ENCODE data around the gene GNL1. TPM values are rescaled to one million over a fixed set of nuclear protein-coding genes. Genes with fewer than 3 reads are reported as not detected.

The GNL1 gene
- total and polyA plus RNA-seq, 10 of the 15 experiments (the other 5 are each of a cell fraction or from before 2014, with no cell fraction given), result 0.18 to 64.5 (median 45.5) TPM

DNA sequence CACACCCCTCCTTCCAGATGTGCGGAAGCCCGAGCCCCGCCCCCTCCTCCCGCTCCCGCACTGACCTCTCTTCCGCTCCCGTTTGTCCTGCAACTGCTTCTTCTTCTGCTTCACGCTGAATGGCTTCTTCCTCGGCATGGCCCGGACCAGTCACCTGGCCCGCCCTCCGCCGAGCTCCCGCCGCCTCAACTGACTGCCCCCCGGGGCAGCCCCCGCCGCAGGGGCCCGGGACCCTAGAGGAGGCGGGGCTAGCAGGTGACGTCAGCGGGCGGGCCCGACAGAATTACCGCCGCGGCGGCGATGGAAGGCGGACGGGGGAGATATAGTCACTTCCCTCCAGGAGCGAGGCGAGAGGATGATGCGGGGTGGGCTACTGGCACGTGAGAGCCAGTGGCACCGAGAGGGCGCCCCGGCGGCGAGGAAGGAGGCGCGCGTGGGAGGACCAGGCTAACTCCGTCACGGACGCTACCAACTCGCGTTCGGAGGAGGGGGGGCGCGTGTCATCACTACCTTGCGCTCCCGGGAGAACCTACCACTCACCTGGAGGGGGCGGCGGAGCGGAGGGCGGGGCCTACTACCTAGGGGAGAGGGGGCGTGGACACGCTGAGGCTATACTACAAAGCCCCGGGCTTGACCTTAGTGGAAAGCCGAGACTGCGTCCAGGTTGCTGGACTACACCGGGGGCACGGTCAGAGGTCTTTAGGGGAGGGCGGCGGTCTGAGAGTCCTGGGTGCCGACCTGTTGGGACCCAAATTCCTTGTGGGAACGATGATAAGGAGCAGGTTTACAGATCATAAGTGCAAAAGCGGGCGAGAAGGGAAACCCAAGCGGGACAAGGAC, at the start of gene GNL1 (continued):
- TF ChIP-seq ATF7 (IDR thresholded peaks at IDR 0.05; ENCODE audit: low read depth) (peak; percentile 99), EED (IDR thresholded peaks at IDR 0.05; ENCODE audit: low read depth) (0 out of 2 replicates have a peak, but pooled peaks have one; percentile 33), YBX1 (IDR thresholded peaks at IDR 0.05) (no peak), NR2F1 (conservative IDR thresholded peaks at IDR 0.05) (peak; percentile 100), SP1 (IDR thresholded peaks at IDR 0.05; ENCODE audit: low read depth, low read length) (peak; percentile 68), ETV6 (conservative IDR thresholded peaks at IDR 0.05 in 1 of 2, IDR thresholded peaks at IDR 0.05 in 1 of 2; ENCODE audit: borderline replicate concordance in 1 of 2, low read depth in 1 of 2) (no peak), SREBF2 (IDR thresholded peaks at IDR 0.05; ENCODE audit: low read length) (no peak), GATAD2B (conservative IDR thresholded peaks at IDR 0.05; ENCODE audit: low read depth) (peak; percentile 36; the same call in 1 of the 2 replicates), SIX5 (IDR thresholded peaks at IDR 0.05; ENCODE audit: low read depth, low read length, severe bottlenecking) (peak; percentile 57), SUZ12 (IDR thresholded peaks at IDR 0.05; ENCODE audit: unreplicated experiment) (no peak), SMAD1 (IDR thresholded peaks at IDR 0.05; ENCODE audit: low read depth, partially characterized antibody) (no peak), MYC (IDR thresholded peaks at IDR 0.05; ENCODE audit: insufficient read depth, insufficient read length, insufficient replicate concordance, low read length, severe bottlenecking) (peak; percentile 70), MTA3 (IDR thresholded peaks at IDR 0.05; ENCODE audit: borderline replicate concordance, low read length) (no peak), LARP7 (IDR thresholded peaks at IDR 0.05) (no peak), RB1 (IDR thresholded peaks at IDR 0.05; ENCODE audit: borderline replicate concordance) (peak; percentile 61; the same call in 1 of the 2 replicates), JUNB (IDR thresholded peaks at IDR 0.05) (no peak; the same call in 1 of the 2 replicates), POLR2AphosphoS5 (IDR thresholded peaks at IDR 0.05; ENCODE audit: low read length) (no peak), ZNF622 (IDR thresholded peaks at IDR 0.05) (no peak), ESRRA (IDR thresholded peaks at IDR 0.05; ENCODE audit: low read length) (peak; percentile 91), HDGF (IDR thresholded peaks at IDR 0.05) (0 out of 2 replicates have a peak, but pooled peaks have one; percentile 18), SMAD5 (IDR thresholded peaks at IDR 0.05; ENCODE audit: low read depth) (no peak), ASH2L (IDR thresholded peaks at IDR 0.05; ENCODE audit: borderline replicate concordance, low read depth) (no peak), SREBF1 (IDR thresholded peaks at IDR 0.05; ENCODE audit: low read length) (peak; percentile 78; the same call in 1 of the 2 replicates), WRNIP1 (IDR thresholded peaks at IDR 0.05; ENCODE audit: borderline replicate concordance, low read depth, low read length) (no peak), TAF1 (IDR thresholded peaks at IDR 0.05; ENCODE audit: borderline replicate concordance, low read depth, low read length) (peak; percentile 43), BMI1 (IDR thresholded peaks at IDR 0.05; ENCODE audit: borderline replicate concordance) (no peak), JUND (IDR thresholded peaks at IDR 0.05; ENCODE audit: low read depth, low read length) (peak; percentile 98)
- TF ChIP-seq, protein P1, sequence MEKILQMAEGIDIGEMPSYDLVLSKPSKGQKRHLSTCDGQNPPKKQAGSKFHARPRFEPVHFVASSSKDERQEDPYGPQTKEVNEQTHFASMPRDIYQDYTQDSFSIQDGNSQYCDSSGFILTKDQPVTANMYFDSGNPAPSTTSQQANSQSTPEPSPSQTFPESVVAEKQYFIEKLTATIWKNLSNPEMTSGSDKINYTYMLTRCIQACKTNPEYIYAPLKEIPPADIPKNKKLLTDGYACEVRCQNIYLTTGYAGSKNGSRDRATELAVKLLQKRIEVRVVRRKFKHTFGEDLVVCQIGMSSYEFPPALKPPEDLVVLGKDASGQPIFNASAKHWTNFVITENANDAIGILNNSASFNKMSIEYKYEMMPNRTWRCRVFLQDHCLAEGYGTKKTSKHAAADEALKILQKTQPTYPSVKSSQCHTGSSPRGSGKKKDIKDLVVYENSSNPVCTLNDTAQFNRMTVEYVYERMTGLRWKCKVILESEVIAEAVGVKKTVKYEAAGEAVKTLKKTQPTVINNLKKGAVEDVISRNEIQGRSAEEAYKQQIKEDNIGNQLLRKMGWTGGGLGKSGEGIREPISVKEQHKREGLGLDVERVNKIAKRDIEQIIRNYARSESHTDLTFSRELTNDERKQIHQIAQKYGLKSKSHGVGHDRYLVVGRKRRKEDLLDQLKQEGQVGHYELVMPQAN (conservative IDR thresholded peaks at IDR 0.05), result peak; percentile 80
- TF ChIP-seq, protein P2, sequence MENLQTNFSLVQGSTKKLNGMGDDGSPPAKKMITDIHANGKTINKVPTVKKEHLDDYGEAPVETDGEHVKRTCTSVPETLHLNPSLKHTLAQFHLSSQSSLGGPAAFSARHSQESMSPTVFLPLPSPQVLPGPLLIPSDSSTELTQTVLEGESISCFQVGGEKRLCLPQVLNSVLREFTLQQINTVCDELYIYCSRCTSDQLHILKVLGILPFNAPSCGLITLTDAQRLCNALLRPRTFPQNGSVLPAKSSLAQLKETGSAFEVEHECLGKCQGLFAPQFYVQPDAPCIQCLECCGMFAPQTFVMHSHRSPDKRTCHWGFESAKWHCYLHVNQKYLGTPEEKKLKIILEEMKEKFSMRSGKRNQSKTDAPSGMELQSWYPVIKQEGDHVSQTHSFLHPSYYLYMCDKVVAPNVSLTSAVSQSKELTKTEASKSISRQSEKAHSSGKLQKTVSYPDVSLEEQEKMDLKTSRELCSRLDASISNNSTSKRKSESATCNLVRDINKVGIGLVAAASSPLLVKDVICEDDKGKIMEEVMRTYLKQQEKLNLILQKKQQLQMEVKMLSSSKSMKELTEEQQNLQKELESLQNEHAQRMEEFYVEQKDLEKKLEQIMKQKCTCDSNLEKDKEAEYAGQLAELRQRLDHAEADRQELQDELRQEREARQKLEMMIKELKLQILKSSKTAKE (IDR thresholded peaks at IDR 0.05; ENCODE audit: low read depth, poor library complexity, severe bottlenecking), result peak; percentile 55

Measured in GM12878 (cell line).